ENCODE data around the gene UTRN. TPM values are rescaled to one million over a fixed set of nuclear protein-coding genes. Genes with fewer than 3 reads are reported as not detected.
A peak's percentile ranks its signal among the peaks of the same experiment; 100 is the strongest.

The UTRN gene
- total RNA-seq, 3 donors from 2014 or later = 88.9 to 107 (median 94.0) TPM

DNA sequence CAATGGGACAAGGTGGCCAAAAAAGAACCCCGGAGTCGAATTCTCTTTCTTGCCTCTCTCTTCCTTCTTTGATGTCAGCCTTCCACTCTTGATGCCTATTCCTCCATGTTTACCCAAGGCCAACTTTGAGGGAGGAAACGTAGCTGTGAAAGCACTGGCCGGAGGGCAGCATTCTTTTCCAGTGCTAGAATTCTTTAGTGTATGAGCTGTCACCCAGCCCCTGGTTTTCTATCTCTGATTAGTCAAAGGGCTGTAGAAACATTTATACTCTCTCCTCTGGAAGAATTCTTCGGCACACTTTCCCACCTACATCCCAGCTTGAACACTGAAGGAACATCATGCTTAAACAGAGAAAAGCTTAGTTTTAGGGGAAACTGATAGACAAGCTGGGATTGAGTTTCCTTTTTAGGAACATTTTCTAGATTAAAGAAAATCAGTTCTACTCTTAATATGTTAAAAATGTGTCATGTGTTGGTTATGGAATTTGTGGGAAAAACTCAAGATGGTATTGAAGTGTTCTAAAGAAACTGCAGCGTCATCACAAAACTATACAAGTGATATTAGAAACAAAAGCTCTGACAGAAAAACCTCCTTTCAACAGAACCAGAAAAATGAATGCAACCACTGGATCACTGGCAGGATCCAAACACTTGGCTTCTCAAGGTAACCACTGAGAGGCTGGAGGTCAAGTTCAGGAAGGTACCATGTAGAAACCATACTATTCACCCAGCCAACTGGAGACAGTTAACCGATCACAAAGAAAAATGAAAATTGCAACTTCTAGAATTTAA, 20.7 kb upstream of the UTRN start:
- intact Hi-C loops (cut with DNase I, micrococcal nuclease) = no loop called here
- TF ChIP-seq, protein P1, sequence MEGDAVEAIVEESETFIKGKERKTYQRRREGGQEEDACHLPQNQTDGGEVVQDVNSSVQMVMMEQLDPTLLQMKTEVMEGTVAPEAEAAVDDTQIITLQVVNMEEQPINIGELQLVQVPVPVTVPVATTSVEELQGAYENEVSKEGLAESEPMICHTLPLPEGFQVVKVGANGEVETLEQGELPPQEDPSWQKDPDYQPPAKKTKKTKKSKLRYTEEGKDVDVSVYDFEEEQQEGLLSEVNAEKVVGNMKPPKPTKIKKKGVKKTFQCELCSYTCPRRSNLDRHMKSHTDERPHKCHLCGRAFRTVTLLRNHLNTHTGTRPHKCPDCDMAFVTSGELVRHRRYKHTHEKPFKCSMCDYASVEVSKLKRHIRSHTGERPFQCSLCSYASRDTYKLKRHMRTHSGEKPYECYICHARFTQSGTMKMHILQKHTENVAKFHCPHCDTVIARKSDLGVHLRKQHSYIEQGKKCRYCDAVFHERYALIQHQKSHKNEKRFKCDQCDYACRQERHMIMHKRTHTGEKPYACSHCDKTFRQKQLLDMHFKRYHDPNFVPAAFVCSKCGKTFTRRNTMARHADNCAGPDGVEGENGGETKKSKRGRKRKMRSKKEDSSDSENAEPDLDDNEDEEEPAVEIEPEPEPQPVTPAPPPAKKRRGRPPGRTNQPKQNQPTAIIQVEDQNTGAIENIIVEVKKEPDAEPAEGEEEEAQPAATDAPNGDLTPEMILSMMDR (IDR thresholded peaks at IDR 0.05) = no peak
- Histone ChIP-seq H3K36me3 (ENCODE audit: low read depth) (no peaks in the 10 kb centered on the region), H3K9me3 (no peaks in the 10 kb centered on the region), H3K4me3 (no peak overlapping the region), H3K4me1 (ENCODE audit: low read depth) (no peaks in the 10 kb centered on the region)
- ATAC-seq (no peak), DNase-seq (no peak)

DNA sequence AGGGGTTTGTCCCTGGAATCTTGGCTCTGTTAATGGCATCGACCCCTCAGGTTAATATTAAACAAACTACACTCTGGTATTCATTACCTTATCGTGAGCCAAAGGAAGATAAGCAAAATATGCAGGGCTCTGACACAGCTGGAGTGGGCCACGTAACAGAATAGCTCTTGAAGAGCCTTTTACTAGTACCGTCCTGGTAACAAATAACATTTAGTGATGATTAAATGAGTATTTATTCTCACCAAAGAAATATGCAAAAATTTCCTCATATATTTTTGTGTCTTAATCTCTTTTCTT, 20.1 kb upstream of the UTRN start:
- no peak overlapping the region for H3K4me3 ChIP-seq
- TF ChIP-seq, protein P1 (IDR thresholded peaks at IDR 0.05) = no peak
- DNase-seq (no peak), ATAC-seq (no peak)
- intact Hi-C loops (cut with DNase I, micrococcal nuclease) = no loop called here
- H3K4me1 ChIP-seq (ENCODE audit: low read depth) = no peaks in the 10 kb centered on the region
- no peaks in the 10 kb centered on the region for H3K9me3 ChIP-seq
- no peaks in the 10 kb centered on the region for H3K36me3 ChIP-seq (ENCODE audit: low read depth)

DNA sequence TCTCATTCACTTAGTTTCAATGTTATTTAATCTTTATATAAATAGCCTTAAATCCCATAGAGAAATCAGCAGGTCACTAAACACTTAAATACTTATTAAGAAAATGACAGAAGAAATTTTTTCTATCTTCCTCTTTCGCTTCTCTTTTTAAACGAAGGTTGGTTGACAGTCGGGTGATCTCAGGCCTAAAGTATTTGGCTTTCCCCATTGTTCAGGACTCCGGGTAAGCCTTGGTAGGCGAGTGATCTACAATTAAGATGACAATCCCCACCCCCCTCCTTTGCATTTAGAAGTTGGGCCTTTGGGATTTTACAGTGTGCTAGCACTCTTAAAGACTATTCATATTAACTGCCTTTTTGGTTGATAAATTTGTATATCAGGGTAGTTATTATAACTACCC, 19.7 kb upstream of the UTRN start:
- DNase-seq (no peak), ATAC-seq (no peak)

DNA sequence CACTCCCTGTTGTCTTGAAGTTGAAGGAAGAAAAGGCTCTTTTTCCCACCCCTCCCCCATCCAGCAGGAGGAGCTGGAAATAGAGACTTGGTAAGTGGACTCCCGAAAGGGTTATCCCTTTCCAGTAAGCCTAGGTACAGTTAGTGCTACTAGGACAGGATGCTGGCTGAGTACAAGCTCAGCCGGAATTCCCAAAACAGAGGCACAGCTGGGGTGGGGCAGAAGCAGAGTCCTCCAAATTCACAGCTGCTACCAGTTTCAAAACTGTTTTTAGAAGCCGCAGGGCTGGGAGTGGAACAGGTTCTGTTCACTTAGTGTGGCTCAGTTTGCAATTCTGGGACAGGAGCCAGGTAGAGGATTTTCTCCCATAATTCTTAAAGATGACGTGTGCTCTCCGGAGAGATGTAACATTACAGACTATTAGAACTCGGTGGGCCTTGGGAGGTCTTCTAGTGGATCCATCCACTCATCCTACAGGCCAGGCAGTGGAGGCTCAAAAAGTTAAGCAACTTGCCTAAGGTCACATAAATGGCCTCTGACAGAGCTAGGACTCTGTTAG, 19.0 kb upstream of the UTRN start:
- H3K36me3 ChIP-seq (ENCODE audit: low read depth) = no peaks in the 10 kb centered on the region
- ATAC-seq (peak; percentile 27), DNase-seq (peak in 1 of 3 donors; percentile 8)
- TF ChIP-seq, protein P1 (IDR thresholded peaks at IDR 0.05) = no peak
- intact Hi-C loops (cut with DNase I, micrococcal nuclease) = no loop called here
- H3K9me3 ChIP-seq = no peaks in the 10 kb centered on the region
- H3K4me3 ChIP-seq = no peak overlapping the region
- H3K4me1 ChIP-seq (ENCODE audit: low read depth) = no peaks in the 10 kb centered on the region

More for the DNA sequence above, 19.7 kb upstream of the UTRN start:
- Histone ChIP-seq H3K9me3 (no peaks in the 10 kb centered on the region), H3K4me1 (ENCODE audit: low read depth) (no peaks in the 10 kb centered on the region), H3K4me3 (no peak overlapping the region), H3K36me3 (ENCODE audit: low read depth) (no peaks in the 10 kb centered on the region)
- intact Hi-C loops (cut with DNase I, micrococcal nuclease) = no loop called here
- TF ChIP-seq, protein P1 (IDR thresholded peaks at IDR 0.05) = no peak

DNA sequence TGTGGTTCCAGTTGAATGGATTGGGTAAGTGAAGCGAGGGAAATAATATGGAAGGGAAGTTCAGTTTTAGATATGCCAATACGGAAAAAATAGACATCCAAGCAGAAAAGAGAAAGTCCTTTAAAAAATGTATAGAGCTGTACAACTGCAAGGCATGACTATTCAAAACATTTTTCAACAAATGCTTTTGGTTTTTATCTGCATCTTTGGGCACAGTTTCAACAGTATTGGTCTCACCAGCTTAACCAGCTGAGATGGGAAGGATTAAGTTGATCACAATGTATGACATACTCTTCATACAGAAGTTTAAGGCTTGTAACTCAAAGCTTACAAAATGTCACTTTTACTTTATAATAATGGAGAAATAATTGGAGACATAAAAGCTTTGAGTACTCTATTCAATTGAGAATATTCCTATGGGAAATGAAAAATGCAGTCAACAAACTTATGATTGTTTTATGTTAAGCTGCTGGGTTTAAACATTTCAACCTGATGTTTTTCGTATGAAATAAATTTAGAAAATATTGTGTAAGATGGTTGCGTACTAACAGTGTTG, 16.3 kb upstream of the UTRN start:
- Histone ChIP-seq H3K4me3 (no peak overlapping the region), H3K4me1 (ENCODE audit: low read depth) (no peaks in the 10 kb centered on the region), H3K36me3 (ENCODE audit: low read depth) (no peaks in the 10 kb centered on the region), H3K9me3 (no peaks in the 10 kb centered on the region)
- TF ChIP-seq, protein P1 (IDR thresholded peaks at IDR 0.05) = no peak
- DNase-seq (no peak), ATAC-seq (no peak)
- intact Hi-C loops (cut with DNase I, micrococcal nuclease) = no loop called here

All from mucosa of descending colon (tissue), 3 donors.